ENCODE measurements around the gene COL26A1.
"Not testable (repeated sequence)": the region's sequence is repeated elsewhere in the genome, so short reads cannot be mapped to it uniquely, and the experiment has no call there.

Gene COL26A1

DNA sequence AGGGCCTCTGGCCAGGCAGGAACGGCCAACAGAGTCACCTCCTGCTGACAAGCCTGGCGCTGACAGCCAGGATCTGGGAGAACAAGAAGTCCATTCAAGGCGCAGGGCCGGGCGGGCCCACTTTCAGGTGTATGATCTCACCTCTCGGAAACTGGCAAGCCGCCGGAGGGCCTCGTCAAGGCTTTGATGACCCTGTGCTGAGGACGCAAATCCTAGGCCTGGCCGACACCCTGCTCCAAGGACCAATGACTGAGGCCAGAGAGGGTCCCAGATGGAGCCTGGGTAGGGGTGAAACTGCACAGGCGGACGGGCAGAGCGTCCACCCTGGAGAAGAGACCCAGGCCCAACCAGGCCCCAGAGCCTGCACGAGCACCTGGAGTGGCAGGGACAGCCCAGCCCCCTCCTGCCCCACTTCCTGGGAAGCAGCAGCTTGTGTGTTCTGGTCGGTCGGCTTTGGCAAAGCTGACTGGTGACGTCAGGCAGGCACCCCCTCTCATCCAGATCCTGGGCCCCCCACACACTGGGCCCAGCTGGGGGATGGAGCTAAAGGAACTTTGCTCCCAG, 235.8 kb downstream of the COL26A1 start:
- no peak for DNase-seq (ENCODE audit: low spot score)

DNA sequence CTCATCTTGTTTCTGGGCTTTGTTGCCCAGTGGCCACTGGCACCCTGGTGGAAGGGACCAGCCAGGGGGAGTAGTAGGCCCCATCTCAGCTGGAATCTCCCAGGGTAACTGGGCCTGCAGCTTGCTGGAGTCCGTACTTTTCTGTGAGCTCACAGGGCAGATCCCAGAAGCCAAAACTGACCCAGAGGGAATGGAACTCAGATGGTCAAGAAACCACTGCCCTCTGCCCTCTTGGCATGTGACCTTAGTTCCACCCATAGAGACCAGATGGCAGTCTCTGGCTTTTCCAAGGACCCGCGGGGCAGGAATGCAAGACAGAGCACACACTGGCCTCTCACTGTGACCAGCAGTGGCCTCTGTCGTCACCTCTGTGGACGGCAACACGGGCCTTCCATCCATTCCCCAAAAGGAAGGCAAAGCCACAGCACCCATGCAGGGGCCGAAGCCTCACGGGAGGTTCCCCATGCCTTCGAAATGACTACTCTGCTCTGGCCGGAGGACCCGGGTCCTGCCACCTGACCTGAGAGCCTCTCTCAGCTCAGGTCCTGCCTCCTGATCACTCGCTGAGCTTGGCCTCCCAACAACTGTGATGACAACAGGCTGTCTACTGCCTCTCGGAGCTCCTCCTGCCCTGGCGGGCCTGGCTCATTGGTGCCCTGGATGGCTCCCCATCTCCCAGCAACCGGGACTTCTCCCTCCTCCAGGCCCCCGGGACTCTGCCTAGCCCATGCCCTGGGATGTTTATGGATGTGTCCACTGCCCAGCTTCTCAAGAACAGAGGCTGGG, 236.5 kb downstream of the COL26A1 start:
- peak; percentile 19 for DNase-seq (ENCODE audit: low spot score)

DNA sequence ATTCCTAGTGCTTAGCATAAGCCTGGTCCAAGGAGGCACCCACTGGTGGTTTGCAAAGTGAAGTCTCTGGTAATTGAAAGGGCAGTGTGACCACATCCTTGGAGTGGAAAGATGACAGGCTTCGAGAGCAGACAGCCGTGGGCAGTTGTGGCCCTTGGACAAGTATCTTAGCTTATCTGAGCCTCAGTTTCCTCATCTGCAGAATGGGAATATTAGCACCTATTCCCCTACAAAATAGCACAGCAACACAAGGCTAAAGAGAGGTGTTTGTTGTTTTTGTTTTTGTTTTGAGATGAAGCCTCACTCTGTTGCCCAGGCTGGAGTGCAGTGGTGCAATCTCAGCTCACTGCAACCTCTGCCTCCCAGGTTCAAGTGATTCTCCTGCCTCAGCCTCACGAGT, 237.1 kb downstream of the COL26A1 start:
- DNase-seq (ENCODE audit: low spot score): no peak

DNA sequence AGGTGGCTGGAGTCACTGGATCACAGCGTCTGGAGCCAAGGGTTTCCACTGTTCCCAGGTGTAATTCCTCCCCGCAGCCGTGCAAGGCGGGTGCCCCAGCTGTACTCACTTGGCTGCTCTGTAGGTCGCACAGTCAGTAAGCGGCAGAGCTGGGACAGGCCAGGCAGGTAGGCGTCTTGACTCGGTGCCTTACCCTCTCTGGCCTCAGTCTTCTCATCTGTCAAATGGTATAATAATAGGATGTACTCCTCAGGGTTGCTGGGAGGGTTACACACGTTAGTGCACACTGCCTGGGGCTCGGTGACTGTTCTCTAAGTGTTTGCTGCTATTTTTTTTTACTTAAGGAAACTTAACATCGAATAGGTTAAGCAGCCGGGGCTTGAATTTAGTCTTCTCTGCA, 239.4 kb downstream of the COL26A1 start:
- DNase-seq (ENCODE audit: low spot score): no peak

DNA sequence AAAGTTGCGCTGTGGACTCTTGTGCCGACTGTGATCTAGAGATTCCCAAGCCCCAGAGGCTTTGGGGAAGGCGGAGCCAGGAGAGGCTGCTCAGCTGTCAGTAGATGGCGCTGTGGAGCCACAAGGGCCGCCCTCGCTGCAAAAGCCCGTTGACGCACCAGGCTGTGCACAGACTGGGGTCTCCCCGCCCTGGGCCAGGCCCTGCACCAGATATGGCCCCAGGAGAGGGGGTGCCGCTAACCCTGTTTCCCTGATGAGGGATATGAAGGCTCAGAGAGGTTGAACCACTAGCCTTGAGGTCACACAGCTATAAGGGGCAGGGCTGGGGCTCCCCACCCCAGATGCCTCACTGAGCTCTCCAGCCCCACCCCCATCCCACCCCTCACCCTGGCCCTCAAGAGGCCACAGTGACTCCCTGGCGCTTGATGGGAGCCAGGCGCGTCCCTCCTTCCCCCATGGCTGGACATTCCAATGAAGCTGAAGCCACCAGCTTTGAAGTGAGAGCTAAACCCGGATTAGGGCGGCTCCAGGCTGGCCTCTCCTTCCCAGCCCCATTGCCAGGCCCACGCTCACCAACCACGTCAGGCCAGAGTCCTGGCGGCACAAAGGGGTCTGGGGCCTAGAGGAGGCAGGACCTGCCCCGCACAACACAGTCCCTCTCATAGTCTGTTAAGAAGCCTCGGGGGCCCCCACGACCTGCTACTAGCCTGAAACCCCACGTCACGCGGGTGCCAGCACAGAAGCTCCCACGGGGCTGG, 240.0 kb downstream of the COL26A1 start:
- peak; percentile 83 for DNase-seq (ENCODE audit: low spot score)

DNA sequence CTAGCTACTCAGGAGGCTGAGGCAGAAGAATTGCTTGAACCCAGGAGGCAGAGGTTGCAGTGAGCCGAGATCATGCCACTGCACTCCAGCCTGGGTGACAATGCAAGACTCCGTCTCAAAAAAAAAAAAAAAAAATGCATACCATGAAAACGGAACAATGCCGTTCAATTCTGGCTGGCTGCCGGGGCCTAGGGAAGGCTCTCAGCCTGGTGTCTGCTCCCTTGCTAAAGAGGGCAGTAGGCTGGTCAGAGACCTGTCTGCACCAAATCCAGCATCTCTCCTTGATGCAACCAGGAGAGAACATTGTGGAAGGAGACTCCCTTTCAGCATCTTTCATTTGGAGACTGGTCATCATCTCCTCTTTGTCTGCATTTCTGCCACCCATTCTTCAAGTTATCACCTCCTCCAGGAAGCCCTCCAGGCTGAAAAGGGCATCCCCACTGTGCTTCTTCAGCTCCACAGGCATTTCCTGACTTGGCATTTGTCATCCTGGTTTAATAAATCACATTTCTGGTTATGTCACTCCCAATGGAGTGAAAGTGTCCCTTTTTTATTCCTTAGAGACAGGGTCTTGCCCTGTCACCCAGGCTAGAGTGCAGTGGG, 241.8 kb downstream of the COL26A1 start:
- DNase-seq (ENCODE audit: low spot score): no peak

DNA sequence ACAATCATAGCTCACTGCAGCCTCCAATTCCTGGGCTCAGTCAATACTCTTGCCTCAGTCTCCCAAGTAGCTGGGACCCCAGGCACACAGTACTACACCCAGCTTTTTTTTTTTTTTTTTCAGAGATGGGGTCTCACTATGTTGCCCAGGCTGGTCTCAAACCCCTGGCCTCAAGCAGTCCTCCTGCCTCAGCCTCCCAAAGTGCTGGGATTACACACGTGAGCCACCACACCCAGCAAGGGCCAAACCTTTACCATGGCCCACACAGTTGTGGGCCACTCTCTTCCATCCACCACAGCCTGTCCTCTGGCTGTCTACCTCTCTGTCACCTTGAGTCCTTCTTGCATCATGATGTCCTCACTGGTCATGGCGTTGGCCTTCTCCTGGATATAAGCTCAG, 242.3 kb downstream of the COL26A1 start:
- DNase-seq (ENCODE audit: low spot score): not testable (repeated sequence)

DNA sequence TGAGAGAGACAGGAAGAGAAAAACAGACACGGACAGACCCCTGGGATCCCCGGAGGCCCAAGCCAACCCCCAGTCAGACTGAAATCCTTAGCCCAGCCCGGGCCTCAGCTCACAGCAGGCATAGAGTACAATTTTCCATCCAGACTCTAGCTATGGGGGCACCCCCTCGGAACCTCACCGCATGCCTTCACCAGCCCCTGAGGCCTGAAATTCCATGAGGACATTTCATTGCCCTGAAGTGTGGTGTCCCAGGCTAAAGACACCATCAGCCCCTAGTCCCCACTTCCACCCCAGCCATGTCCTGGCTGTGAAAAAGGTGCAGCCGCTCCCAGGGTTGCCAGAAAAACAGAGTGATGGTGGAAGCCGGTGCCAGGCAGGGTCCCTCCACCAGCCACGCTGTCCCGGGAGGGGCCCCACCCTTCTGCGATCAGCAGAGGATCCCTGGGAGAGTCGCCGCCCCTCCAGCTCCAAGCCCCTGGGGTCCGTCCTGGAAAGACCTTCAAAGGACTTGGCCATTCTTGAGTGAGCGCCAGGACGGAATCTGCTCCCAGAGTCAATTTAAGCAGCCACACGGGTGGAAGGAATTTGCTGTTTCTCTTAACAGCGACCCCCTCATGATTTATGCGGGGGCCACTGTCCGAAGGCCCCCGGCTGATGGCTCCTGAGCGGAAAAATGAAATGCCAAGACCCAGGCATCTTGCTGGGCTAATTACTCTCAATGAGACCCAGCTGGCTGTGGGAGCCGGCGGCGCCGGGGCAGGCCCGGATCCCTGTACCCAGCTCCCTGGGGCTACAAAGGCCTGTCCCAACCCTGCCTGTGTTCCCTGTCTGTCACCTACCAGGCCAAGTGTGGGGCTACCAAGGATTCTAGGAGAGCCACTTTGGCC, 243.2 kb downstream of the COL26A1 start:
- DNase-seq (ENCODE audit: low spot score): no peak

DNA sequence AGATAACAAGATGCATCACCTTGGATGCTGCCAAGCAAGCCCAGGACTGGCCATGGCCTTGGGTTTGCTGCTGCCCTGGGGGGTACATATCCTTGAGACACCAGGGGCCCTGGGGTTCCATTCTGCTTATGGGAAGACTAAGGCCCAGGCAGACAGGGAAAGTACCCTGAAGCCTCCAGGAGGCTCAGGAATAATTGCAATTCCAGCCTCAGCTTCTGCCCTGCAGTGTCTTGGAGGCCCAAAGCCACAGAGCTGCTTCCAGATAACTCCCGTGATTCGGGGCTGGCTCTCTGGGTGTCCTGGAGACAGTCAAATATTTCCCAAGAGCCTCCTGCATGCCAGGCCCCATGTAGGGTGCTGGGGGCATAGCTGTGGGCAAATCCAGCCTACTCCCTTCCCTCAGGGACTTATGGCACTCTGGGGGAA, 243.8 kb downstream of the COL26A1 start:
- no peak for DNase-seq (ENCODE audit: low spot score)

Measured in AG08395 (cell line).